SK-N-SH treated with all-trans-retinoic acid at 6 μM for 48 hours (cell line): ENCODE data around the gene FHIT.

Experiments
- ARNTL ChIP-seq: fragments of 450-650 bp; formaldehyde crosslinking; IDR thresholded peaks from 2 replicates; pipeline ENCODE4 v1.5.0; 2020; ENCODE audit warnings: low read depth, mild to moderate bottlenecking, moderate library complexity, borderline replicate concordance
- CREB5 ChIP-seq: fragments of 250-450 bp; sonication (Bioruptor Pico); IDR thresholded peaks from 2 replicates; pipeline ENCODE4 v1.5.1; 2020; ENCODE audit warnings: low read depth, mild to moderate bottlenecking, moderate library complexity
- CSDC2 ChIP-seq: fragments of 250-450 bp; sonication (Bioruptor Pico); IDR thresholded peaks from 2 replicates; pipeline ENCODE4 v1.5.0; 2020; ENCODE audit warnings: mild to moderate bottlenecking, moderate library complexity
- ESRRG ChIP-seq: fragments of 250-450 bp; sonication (Bioruptor Pico); IDR thresholded peaks from 2 replicates; pipeline ENCODE4 v1.6.1; 2021; ENCODE audit warnings: mild to moderate bottlenecking
- PATZ1 ChIP-seq: fragments of 250-450 bp; sonication (Bioruptor Pico); IDR thresholded peaks from 2 replicates; pipeline ENCODE4 v1.8.0; 2020; ENCODE audit warnings: mild to moderate bottlenecking, moderate library complexity, borderline replicate concordance
- POU6F1 ChIP-seq: fragments of 250-450 bp; sonication (Bioruptor Pico); IDR thresholded peaks from 2 replicates; pipeline ENCODE4 v1.8.0; 2021; ENCODE audit warnings: low read depth, mild to moderate bottlenecking, moderate library complexity, borderline replicate concordance
- RARB ChIP-seq: fragments of 250-450 bp; sonication (Bioruptor Pico); IDR thresholded peaks from 2 replicates; pipeline ENCODE4 v1.8.0; 2021; ENCODE audit warnings: mild to moderate bottlenecking, moderate library complexity
- TCF4 ChIP-seq: fragments of 250-450 bp; sonication (Bioruptor Pico); IDR thresholded peaks from 2 replicates; pipeline ENCODE4 v1.8.0; 2021; ENCODE audit warnings: mild to moderate bottlenecking, moderate library complexity, borderline replicate concordance
- TSHZ2 ChIP-seq: fragments of 250-450 bp; sonication (Bioruptor Pico); IDR thresholded peaks from 2 replicates; pipeline ENCODE4 v1.5.0; 2020; ENCODE audit warnings: mild to moderate bottlenecking, moderate library complexity
- ZC3H10 ChIP-seq: fragments of 250-450 bp; sonication (Bioruptor Pico); IDR thresholded peaks from 2 replicates; pipeline ENCODE4 v1.5.1; 2021; ENCODE audit warnings: mild to moderate bottlenecking, moderate library complexity
- ZFP3 ChIP-seq: fragments of 250-450 bp; sonication (Bioruptor Pico); IDR thresholded peaks from 2 replicates; pipeline ENCODE4 v1.5.0; 2020; ENCODE audit warnings: mild to moderate bottlenecking, moderate library complexity
- ZFP30 ChIP-seq: fragments of 450-650 bp; formaldehyde crosslinking; IDR thresholded peaks from 2 replicates; pipeline ENCODE4 v1.5.0; 2022; ENCODE audit warnings: mild to moderate bottlenecking, moderate library complexity
- ZNF8 ChIP-seq: fragments of 450-650 bp; formaldehyde crosslinking; IDR thresholded peaks from 2 replicates; pipeline ENCODE4 v1.5.0; 2020; ENCODE audit warnings: mild to moderate bottlenecking, moderate library complexity

- TF ChIP-seq TSHZ2 (CRISPR knock-in tag) (no peak), ESRRG (CRISPR knock-in tag) (no peak), CREB5 (CRISPR knock-in tag) (no peak), ZFP30 (no peak), TCF4 (CRISPR knock-in tag) (no peak), ZC3H10 (CRISPR knock-in tag) (no peak), ARNTL (CRISPR knock-in tag) (no peak), ZNF8 (CRISPR knock-in tag) (no peak), ZFP3 (no peak), RARB (CRISPR knock-in tag) (no peak), PATZ1 (CRISPR knock-in tag) (no peak), POU6F1 (CRISPR knock-in tag) (no peak), CSDC2 (CRISPR knock-in tag) (no peak)
Measured at GRCh38 chr3:60064210-60065178, 1186.8 kb downstream of the FHIT start.
